K562 (cell line): Measurements from ENCODE around the gene CFHR1.

Experiments
- ARNT ChIP-seq, 2 experiments: fragments of 450-650 bp; IDR thresholded peaks; 2 replicates each; pipeline ENCODE4 v1.6.1; 2016; ENCODE audit warnings: mild to moderate bottlenecking in 1 of 2
- CEBPB ChIP-seq: fragments of 450-650 bp; IDR thresholded peaks from 2 replicates; pipeline ENCODE4 v1.6.1; 2016; ENCODE audit warnings: missing genetic modification characterization, missing compliant biosample characterization
- NFIX ChIP-seq: fragments of 250-450 bp; sonication (Bioruptor Pico); IDR thresholded peaks from 2 replicates; pipeline ENCODE4 v1.4.0; 2020; ENCODE audit warnings: low read depth, mild to moderate bottlenecking, moderate library complexity
- POLR2A ChIP-seq: fragments of 450-650 bp; conservative IDR thresholded peaks from 2 replicates; pipeline ENCODE4 v1.6.1; 2016
- SP1 ChIP-seq: sonication (generic); formaldehyde crosslinking; IDR thresholded peaks from 2 replicates; pipeline ENCODE4 v1.8.1; 2022; ENCODE audit warnings: mild to moderate bottlenecking, missing genetic modification reagents
- ZBTB17 ChIP-seq: fragments of 450-650 bp; formaldehyde crosslinking; IDR thresholded peaks from 2 replicates; pipeline ENCODE4 v1.4.0; 2020; ENCODE audit warnings: mild to moderate bottlenecking
- TF ChIP-seq, protein P1 (sequence below), 3 experiments: IDR thresholded peaks in 2 of 3; conservative IDR thresholded peaks in 1 of 3; 2 replicates each; pipeline ENCODE4 v1.5.1; 2011 to 2012; ENCODE audit warnings: low read length in 3 of 3, mild to moderate bottlenecking in 3 of 3, control low read depth in 2 of 3, improper control_type of control experiment in 1 of 3, inconsistent platforms in 1 of 3, low read depth in 1 of 3, mixed read lengths in 1 of 3, moderate library complexity in 1 of 3; ENCODE audit not compliant: insufficient read depth in 2 of 3

DNA sequence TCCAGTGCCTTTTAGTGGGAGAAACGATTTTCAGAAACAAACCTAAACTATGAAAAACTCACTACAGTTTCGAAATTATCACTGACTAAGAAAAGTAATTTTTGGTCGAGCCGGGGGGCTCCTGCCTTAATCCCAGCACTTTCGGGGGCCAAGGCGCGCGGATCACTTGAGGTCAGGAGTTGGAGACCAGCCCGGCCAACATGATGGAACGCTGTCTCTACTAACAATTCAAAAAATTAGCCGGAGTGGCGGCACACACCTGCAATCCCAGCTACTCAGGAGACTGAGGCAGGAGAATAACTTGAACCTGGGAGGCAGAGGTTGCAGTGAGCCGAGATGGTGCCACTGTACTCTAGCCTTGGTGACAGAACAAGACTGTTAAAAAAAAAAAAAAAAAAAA is 41.9 kb upstream of the CFHR1 start:
- TF ChIP-seq, protein P1, sequence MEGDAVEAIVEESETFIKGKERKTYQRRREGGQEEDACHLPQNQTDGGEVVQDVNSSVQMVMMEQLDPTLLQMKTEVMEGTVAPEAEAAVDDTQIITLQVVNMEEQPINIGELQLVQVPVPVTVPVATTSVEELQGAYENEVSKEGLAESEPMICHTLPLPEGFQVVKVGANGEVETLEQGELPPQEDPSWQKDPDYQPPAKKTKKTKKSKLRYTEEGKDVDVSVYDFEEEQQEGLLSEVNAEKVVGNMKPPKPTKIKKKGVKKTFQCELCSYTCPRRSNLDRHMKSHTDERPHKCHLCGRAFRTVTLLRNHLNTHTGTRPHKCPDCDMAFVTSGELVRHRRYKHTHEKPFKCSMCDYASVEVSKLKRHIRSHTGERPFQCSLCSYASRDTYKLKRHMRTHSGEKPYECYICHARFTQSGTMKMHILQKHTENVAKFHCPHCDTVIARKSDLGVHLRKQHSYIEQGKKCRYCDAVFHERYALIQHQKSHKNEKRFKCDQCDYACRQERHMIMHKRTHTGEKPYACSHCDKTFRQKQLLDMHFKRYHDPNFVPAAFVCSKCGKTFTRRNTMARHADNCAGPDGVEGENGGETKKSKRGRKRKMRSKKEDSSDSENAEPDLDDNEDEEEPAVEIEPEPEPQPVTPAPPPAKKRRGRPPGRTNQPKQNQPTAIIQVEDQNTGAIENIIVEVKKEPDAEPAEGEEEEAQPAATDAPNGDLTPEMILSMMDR (IDR thresholded peaks at IDR 0.05 in 2 of 3, conservative IDR thresholded peaks at IDR 0.05 in 1 of 3; ENCODE audit: insufficient read depth in 2 of 3, low read depth in 1 of 3, low read length in 3 of 3), result no peak
- TF ChIP-seq NFIX (CRISPR knock-in tag), result no peak
- no peak for TF ChIP-seq POLR2A
- no peak for TF ChIP-seq SP1 (CRISPR knock-in tag)
- TF ChIP-seq ARNT (IDR thresholded peaks at IDR 0.05), result no peak
- TF ChIP-seq CEBPB (tag), result no peak
- no peak for TF ChIP-seq ZBTB17 (CRISPR knock-in tag)
